GM18499 (cell line): ENCODE data around the gene ZCCHC14.
"Not testable (repeated sequence)": the region's sequence is repeated elsewhere in the genome, so short reads cannot be mapped to it uniquely, and the experiment has no call there.

Source experiments
- ATAC-seq: cut with Tn5 transposase; IDR thresholded peaks from one replicate; pipeline ENCODE4 v1.9.1; 2021; ENCODE audit warnings: moderate number of reproducible peaks; ENCODE audit not compliant: insufficient read depth, unreplicated experiment

The ZCCHC14 gene

GRCh38 chr16:87525352-87525751 is 32.5 kb upstream of the ZCCHC14 start:
- no peak for ATAC-seq

DNA sequence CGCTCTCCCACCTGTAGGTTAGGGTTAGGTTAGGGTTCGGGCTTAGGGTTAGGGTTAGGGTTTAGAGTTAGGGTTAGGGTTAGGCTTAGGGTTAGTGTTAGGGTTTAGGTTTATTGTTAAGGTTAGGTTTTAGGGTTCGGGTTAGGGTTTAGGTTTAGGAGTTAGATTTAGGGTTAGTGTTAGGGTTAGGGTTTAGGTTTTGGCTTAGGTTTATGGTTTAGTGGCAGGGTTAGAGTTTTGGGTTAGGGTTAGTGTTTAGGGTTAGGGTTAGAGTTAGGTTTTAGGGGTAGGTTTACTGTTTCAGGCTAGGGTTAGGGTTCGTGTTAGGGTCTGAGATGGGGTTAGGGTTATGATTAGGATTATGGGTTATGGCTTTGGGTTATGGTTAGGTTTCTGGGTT is 31.6 kb upstream of the ZCCHC14 start:
- no peak for ATAC-seq

DNA sequence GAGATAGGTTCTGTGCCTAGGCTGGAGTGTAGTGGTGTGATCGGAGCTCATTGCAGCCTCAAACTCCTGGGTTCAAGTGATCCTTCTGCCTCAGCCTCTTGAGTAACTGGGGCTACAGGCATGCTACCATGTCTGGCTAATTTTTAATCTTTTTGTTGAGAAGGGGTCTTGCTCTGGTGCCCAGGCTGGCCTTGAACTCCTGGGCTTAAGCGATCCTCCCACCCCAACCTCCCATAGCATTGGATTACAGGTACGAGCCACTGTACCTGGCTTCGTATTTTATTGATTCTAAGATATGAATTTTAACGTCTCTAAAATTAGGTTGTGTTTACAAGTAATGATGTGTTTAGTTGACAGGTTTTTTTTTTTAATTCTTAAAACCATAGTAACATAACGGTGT is 30.8 kb upstream of the ZCCHC14 start:
- not testable (repeated sequence) for ATAC-seq

DNA sequence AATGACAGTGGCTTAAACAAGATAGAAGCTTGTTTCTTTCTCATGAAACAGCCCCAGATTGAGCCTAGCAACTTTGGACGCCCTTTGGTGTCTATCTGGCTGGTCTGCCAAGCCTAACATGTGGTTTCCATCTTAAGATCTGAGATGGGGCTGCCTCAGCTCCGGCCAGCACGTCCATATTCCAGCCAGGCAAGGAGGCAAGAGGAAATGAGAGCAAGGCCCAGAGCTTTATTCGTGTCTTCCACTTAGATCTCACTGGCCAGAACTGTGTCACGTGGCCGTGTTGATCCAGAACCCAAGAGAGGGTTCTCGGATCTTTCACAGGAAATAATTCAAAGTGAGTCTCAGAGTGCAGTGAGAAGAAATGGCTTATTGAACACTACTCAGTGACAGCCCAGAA is 28.9 kb upstream of the ZCCHC14 start:
- ATAC-seq = not testable (repeated sequence)

GRCh38 chr16:87519170-87519569 is 26.3 kb upstream of the ZCCHC14 start:
- ATAC-seq = not testable (repeated sequence)

- not testable (repeated sequence) for ATAC-seq
Measured at GRCh38 chr16:87518430-87519051, 25.7 kb upstream of the ZCCHC14 start.

DNA sequence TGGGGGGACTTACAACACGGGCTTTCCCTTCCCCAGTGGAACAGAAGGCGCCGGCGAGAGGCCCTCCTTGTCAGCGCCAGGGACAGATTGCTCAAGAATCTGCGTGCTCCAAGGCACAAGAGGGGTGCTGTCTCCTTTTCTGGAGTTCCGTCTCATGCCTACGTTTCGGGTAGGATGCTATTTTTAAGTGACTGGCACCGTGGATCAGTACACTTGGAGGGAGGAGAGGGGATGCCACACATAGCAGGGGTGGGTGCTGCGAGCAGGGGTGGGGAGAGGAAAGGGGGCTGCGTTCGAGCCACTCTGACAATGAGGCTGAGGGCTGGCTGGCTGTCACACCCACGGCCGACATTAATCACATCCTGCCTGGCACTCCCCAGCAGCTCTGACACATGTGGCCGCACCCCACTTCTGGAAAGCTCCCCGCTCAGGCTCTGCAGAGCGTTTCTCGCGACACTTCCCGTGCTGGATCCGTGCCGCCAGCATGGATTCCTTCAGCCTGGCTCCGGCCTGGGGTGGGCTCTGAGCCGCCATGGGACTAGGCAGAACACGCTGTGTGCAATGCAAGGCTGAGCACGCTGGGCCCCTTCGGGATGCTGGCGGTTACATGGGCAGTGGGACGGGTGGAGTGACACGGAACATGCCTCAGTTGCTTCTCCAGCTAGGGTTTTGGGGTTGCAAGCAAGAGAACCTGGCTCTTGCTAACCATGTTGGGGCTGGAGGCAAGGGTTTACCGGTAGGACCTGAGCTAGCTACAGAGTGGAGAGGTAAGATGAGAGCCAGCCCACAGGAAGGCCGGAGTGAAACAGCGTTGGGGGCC is 25.0 kb upstream of the ZCCHC14 start:
- not testable (repeated sequence) for ATAC-seq

DNA sequence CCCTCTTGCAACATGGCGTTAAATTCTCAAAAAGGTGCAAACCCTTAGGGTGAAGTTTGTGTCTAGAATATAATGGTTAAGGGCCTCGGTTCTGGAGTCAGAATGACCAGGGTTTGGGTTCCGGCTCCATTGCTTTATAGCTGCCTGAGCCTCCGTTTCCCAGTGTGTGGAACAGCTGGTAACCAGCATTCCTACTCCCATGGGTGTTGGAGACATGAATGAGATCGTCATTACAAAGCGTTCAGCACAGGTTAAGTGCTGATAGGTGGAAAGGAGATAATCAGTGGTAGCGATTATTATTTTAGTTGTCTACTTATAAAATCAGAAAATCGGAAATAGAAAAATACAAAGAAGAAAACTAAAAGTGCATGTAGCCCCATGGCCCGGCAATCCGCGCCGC is 23.5 kb upstream of the ZCCHC14 start:
- ATAC-seq = no peak

DNA sequence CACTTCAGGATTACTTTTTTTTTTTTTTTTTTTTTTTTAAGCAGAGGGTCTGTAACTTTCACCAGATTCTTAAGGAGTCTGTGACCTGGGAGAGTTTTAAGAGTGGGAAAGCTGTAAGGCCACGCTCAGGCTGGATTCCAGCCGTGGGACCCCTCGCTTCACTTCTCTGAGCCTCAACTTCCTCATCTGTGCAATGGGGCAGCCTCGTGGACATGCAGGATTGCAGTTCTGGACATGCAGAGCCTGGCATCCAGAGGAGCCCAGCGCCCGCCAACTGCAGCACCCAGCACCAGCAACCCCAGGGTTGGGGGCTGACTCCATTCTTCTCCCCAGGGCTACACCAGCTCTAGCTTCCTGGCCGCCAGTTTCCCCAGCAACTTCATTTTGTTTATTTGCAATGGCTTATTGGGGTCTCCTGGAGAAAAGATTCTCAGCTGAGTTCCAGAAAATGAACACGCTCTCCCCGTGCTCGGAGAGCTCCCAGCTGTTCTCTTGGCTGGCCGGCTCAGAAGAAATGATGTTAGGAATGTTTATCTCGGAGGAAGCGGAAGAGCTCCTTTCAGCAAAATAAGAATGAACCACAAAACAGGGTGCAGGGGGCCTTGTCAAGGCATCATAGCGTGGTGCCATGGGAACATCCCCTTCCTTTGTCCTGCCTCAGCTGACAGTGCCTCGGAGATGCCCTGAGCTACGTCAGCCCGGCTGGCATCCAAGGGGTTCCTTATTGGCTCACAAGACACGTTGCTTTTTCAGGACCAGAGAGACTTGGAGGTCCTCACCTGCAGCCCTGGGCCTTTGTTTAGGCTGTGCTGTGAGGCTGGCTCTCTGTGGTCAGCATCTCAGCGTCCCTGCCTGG is 22.9 kb upstream of the ZCCHC14 start:
- ATAC-seq = no peak

DNA sequence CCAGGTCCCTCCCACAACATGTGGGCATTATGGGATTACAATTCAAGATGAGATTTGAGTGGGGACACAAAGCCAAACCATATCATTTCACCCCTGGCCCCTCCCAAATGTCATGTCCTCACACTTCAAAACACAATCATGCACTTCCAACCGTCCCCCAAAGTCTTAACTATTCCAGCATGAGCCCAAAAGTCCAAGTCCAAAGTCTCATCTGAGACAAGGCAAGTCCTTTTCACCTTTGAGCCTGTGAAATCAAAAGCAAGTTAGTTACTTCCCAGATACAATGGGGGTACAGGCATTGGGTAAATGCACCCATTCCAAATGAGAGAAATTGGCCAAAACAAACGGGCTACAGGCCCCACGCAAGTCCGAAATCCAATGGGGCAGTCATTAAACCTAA is 17.0 kb upstream of the ZCCHC14 start:
- ATAC-seq = not testable (repeated sequence)

DNA sequence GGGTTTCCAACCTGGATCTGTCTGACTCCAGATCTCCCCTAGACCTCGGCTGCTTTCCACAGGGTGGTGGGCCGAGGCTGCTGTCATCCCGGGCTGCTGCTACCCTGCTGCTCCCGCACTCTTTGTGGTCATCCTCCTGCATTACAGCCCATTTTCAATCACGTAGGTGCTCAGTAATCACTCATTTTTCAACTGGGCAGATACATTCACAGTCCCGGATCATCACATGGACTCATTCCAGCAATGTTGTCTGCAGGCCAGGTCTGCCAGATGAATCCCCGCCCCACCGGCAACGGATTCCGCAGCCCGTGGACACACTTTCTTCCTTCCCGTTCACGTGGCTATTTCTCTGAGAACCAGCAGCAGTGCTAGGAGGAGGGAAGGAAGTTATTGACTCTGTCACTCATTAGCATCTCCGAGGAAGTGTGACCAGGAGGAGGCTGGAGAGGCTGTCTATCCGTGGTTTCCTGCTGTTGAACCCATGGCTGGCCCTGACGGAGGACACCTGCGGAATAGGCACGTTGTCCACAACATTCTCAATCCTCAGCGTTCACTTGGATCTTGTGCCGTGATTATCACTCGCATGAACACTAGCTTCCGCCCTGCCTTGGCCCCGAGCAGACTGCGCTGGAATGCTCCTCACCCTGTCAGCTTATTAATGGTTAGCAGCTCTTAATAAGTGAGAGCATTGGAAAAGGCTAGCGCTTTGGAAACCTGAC is 14.7 kb upstream of the ZCCHC14 start:
- ATAC-seq = no peak

DNA sequence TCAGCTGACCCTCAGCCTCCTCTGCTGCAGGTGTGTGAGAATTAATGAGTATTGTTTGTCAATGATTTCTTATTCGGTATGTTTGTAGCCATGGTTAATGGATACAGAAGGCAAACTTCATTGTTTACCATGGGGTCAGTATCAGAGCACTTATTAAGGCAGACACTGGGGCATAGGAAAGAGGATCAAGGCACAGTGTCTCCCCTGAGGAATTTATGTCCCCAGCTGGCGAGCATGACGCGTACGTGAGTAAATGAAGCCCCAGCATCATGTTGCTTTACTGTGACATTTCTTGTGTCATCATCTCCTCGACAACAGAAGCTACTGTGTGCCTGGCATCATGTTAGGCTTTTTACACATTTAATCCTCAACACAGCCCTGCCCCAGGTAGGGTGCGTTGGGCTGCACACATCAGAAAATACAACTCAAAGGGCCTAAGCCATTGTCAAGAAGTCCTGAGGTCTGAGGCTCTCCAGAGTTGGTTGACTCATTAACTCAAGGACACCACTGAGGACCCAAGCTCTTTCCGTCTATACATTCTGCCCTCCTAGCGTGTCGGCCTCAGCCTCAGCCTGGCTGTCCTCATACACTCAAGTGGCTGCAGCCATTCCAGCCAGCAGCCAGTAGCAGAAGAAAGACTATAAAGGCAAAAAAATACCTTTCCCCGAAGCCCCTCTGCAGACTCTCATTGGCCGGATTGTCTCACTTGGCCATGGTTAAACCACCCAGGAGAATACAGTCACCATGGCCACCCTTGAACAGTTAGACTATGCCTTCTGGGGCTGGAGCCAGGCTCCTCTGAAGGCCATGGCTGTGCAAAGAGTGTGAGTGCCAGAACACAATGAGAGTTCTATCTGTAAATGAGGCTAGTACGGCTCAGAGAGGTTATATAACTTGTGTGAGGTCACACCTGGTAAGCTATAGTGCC is 13.9 kb upstream of the ZCCHC14 start:
- no peak for ATAC-seq

GRCh38 chr16:87505834-87506233 is 13.0 kb upstream of the ZCCHC14 start:
- no peak for ATAC-seq

GRCh38 chr16:87503232-87503937 is 10.6 kb upstream of the ZCCHC14 start:
- not testable (repeated sequence) for ATAC-seq

- no peak for ATAC-seq
Measured at GRCh38 chr16:87502308-87502969, 9.6 kb upstream of the ZCCHC14 start.

DNA sequence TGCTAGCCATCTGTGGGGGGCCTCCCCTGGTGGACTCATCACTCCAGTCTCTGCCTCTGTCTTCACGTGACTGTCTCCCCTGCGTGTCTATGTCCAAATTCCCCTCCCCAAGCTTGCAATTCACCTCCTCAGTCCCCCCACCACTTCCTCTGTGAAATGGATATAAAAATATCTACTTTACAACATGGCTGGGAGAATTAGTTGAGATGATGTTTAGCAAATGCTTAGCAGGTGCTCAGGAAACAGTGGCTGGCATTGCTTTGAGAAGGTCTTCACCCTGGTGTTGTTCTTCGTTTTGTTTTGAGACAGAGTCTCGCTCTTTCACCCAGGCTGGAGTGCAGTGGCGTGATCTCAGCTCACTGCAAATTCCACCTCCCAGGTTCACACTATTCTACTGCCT is 8.3 kb upstream of the ZCCHC14 start:
- ATAC-seq = no peak

- ATAC-seq = no peak
Measured at GRCh38 chr16:87499189-87499486, 6.3 kb upstream of the ZCCHC14 start.
